Tongue (tissue), 2 donors: ENCODE results near the gene SIK1. TPM values are rescaled to one million over a fixed set of nuclear protein-coding genes. Genes with fewer than 3 reads are reported as not detected.
A peak's percentile ranks its signal among the peaks of the same experiment; 100 is the strongest.
"Not testable (repeated sequence)": the region's sequence is repeated elsewhere in the genome, so short reads cannot be mapped to it uniquely, and the experiment has no call there.

Experiments
- DNase-seq: peaks from one replicate; pipeline ENCODE4 v3.0.0-alpha.2; 2015
- total RNA-seq: library from RNA; depleted of rRNA; stranded (reverse); fragments of >200 nt; gene quantifications from one replicate; pipeline ENCODE4 v1.2.3, GENCODE V29; 2014

The SIK1 gene
- total RNA-seq, 1 donor from 2014 or later: 79.7 TPM

- not testable (repeated sequence) for DNase-seq
Observed at GRCh38 chr21:43383351-43383750, 43.6 kb downstream of the SIK1 start.

- not testable (repeated sequence) for DNase-seq
Observed at GRCh38 chr21:43382902-43383301, 44.0 kb downstream of the SIK1 start.

GRCh38 chr21:43380852-43381533 lies 45.9 kb downstream of the SIK1 start:
- not testable (repeated sequence) for DNase-seq

GRCh38 chr21:43380337-43380736 lies 46.6 kb downstream of the SIK1 start:
- DNase-seq: not testable (repeated sequence)

GRCh38 chr21:43379626-43380122 lies 47.3 kb downstream of the SIK1 start:
- not testable (repeated sequence) for DNase-seq

- no peak for DNase-seq
Observed at GRCh38 chr21:43376478-43376882, 50.5 kb downstream of the SIK1 start.

- DNase-seq: no peak
Observed at GRCh38 chr21:43375837-43376477, 51.0 kb downstream of the SIK1 start.

GRCh38 chr21:43375006-43375836 lies 51.7 kb downstream of the SIK1 start:
- DNase-seq: no peak

- no peak for DNase-seq
Observed at GRCh38 chr21:43374228-43374885, 52.6 kb downstream of the SIK1 start.

- DNase-seq: no peak
Observed at GRCh38 chr21:43373362-43374227, 53.3 kb downstream of the SIK1 start.

GRCh38 chr21:43372663-43373361 lies 54.1 kb downstream of the SIK1 start:
- DNase-seq: no peak

- no peak for DNase-seq
Observed at GRCh38 chr21:43371786-43372185, 55.1 kb downstream of the SIK1 start.

GRCh38 chr21:43370888-43371570 lies 55.9 kb downstream of the SIK1 start:
- no peak for DNase-seq

- peak; percentile 66 for DNase-seq
Observed at GRCh38 chr21:43370091-43370658, 56.8 kb downstream of the SIK1 start.

- no peak for DNase-seq
Observed at GRCh38 chr21:43369596-43370090, 57.3 kb downstream of the SIK1 start.

- no peak for DNase-seq
Observed at GRCh38 chr21:43369124-43369523, 57.8 kb downstream of the SIK1 start.

- DNase-seq: no peak
Observed at GRCh38 chr21:43368685-43369084, 58.2 kb downstream of the SIK1 start.

- no peak for DNase-seq
Observed at GRCh38 chr21:43367859-43368258, 59.1 kb downstream of the SIK1 start.

- DNase-seq: peak; percentile 88
Observed at GRCh38 chr21:43367296-43367695, 59.6 kb downstream of the SIK1 start.
